Osteoblast (primary cell): ENCODE measurements around the gene IFTAP. TPM values are rescaled to one million over a fixed set of nuclear protein-coding genes. Genes with fewer than 3 reads are reported as not detected.

Experiments used
- DNase-seq: peaks from one replicate; pipeline ENCODE4 v3.0.0; 2011; ENCODE audit warnings: low spot score, mixed read lengths; ENCODE audit not compliant: insufficient read length; ENCODE audit errors: missing footprints
- H2AFZ ChIP-seq: 2 replicates; pipeline ENCODE4 v1.6.0; 2011; ENCODE audit warnings: mild to moderate bottlenecking, low read length
- H3K27ac ChIP-seq: 2 replicates; pipeline ENCODE4 v1.5.1; 2011; ENCODE audit warnings: mild to moderate bottlenecking, low read depth, low read length, moderate library complexity
- H3K27me3 ChIP-seq: 2 replicates; pipeline ENCODE4 v1.6.0; 2012; ENCODE audit warnings: mild to moderate bottlenecking, control low read depth, inconsistent platforms, low read length, moderate library complexity; ENCODE audit not compliant: insufficient read depth
- H3K36me3 ChIP-seq: 2 replicates; pipeline ENCODE4 v1.5.1; 2011; ENCODE audit warnings: mild to moderate bottlenecking, low read length, control low read depth, moderate library complexity; ENCODE audit not compliant: insufficient read depth
- H3K4me1 ChIP-seq: 2 replicates; pipeline ENCODE4 v1.5.1; 2011; ENCODE audit warnings: mild to moderate bottlenecking, low read length, control low read depth, moderate library complexity; ENCODE audit not compliant: insufficient read depth
- H3K4me2 ChIP-seq: 2 replicates; pipeline ENCODE4 v1.6.0; 2011; ENCODE audit warnings: mild to moderate bottlenecking, low read length; ENCODE audit not compliant: insufficient read depth
- H3K4me3 ChIP-seq: fragments of 200-600 bp; sonication (generic); 3 replicates; pipeline ENCODE4 v1.5.1; 2012; ENCODE audit warnings: mild to moderate bottlenecking, low read length, inconsistent platforms; ENCODE audit not compliant: insufficient read depth
- H3K79me2 ChIP-seq: 2 replicates; pipeline ENCODE4 v1.6.0; 2012; ENCODE audit warnings: mild to moderate bottlenecking, low read length, control low read depth, inconsistent platforms; ENCODE audit not compliant: insufficient read depth
- H3K9me3 ChIP-seq: 2 replicates; pipeline ENCODE4 v1.5.1; 2011; ENCODE audit warnings: low read depth, low read length, control low read depth
- H4K20me1 ChIP-seq: 2 replicates; pipeline ENCODE4 v1.6.0; 2012; ENCODE audit warnings: mild to moderate bottlenecking, low read length, control low read depth; ENCODE audit not compliant: insufficient read depth
- total RNA-seq: library from RNA; depleted of rRNA; stranded (reverse); fragments of >200 nt; gene quantifications from 2 replicates; pipeline ENCODE4 v1.2.3, GENCODE V29; 2012
- TF ChIP-seq, protein P1 (sequence below): IDR thresholded peaks from 2 replicates; pipeline ENCODE4 v1.5.1; 2011; ENCODE audit warnings: mild to moderate bottlenecking, low read depth, low read length, moderate library complexity; ENCODE audit errors: extremely low read depth

IFTAP gene
- total RNA-seq, 1 donor: 33.7 TPM

DNA sequence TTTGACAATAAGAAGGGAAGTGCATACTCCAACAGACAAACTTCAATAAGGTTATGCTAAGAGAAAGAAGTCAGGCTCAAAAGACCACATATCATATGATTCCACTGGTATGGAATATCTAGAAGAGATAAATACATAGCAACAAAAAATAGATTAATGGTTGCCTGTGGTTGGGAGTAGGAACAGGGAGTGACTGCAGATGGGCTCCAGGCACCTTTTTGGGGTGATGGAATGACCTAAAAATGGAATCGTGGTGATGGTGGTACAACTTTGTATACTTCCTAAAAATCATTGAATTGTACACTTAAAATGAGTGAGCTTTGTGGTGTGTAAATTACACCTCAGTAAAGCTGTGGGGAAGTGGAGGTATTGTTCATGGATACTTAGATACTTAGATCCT lies 32.7 kb downstream of the IFTAP start:
- no peaks in the 10 kb centered on the region for H4K20me1 ChIP-seq
- H3K79me2 ChIP-seq: no peaks in the 10 kb centered on the region
- peaks cover 4% of the 10 kb centered on the region for H3K4me1 ChIP-seq
- TF ChIP-seq, protein P1, sequence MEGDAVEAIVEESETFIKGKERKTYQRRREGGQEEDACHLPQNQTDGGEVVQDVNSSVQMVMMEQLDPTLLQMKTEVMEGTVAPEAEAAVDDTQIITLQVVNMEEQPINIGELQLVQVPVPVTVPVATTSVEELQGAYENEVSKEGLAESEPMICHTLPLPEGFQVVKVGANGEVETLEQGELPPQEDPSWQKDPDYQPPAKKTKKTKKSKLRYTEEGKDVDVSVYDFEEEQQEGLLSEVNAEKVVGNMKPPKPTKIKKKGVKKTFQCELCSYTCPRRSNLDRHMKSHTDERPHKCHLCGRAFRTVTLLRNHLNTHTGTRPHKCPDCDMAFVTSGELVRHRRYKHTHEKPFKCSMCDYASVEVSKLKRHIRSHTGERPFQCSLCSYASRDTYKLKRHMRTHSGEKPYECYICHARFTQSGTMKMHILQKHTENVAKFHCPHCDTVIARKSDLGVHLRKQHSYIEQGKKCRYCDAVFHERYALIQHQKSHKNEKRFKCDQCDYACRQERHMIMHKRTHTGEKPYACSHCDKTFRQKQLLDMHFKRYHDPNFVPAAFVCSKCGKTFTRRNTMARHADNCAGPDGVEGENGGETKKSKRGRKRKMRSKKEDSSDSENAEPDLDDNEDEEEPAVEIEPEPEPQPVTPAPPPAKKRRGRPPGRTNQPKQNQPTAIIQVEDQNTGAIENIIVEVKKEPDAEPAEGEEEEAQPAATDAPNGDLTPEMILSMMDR: no peak
- H3K4me2 ChIP-seq: no peak overlapping the region
- no peaks in the 10 kb centered on the region for H3K27me3 ChIP-seq
- no peak overlapping the region for H3K4me3 ChIP-seq
- no peaks in the 10 kb centered on the region for H3K9me3 ChIP-seq
- no peak overlapping the region for H3K27ac ChIP-seq
- no peaks in the 10 kb centered on the region for H3K36me3 ChIP-seq
- H2AFZ ChIP-seq: no peak overlapping the region
- DNase-seq: no peak

DNA sequence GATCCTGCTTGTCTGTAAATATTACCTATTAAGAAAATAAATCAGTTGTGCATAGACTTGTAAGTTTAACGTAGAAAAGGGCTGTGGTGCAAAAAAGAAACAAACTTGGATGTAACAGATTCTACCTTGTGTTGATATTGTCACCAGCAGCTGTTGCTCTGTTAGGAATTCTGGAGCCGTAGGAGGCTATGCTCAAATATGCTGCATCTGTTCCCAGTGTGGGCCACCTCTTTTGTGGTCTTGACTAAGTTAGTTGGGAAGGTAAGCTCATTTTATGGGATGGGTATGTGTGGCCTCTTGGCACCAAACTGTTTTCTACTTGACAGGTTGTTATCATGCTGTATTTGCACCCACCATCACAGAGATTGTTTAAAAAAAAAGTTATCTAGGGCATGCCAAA lies 33.2 kb downstream of the IFTAP start:
- Histone ChIP-seq H3K4me2 (no peak overlapping the region), H3K4me3 (no peak overlapping the region), H3K27me3 (no peaks in the 10 kb centered on the region), H3K4me1 (peaks cover 4% of the 10 kb centered on the region), H3K9me3 (no peaks in the 10 kb centered on the region), H4K20me1 (no peaks in the 10 kb centered on the region), H3K36me3 (no peaks in the 10 kb centered on the region), H3K79me2 (no peaks in the 10 kb centered on the region), H2AFZ (no peak overlapping the region), H3K27ac (no peak overlapping the region)
- TF ChIP-seq, protein P1: no peak
- no peak for DNase-seq

DNA sequence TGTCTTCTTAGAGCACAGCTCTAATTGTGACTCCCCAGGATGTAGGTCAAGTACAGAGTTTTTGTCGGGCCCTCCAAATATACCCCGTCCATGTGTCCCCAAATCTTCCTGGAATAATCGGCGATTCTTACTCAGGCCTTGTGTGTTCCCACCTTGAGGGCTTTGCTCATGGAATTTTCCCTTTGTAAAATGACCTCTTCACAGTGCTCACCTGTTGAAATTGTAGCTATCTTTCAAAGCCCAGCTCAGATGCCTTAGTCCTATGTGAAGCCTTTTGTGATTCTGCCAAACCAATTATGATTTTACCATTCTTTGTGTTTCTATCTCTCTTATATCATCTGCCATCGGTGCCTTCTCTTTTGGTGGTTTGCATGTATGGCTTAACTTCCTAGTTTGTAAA lies 33.8 kb downstream of the IFTAP start:
- TF ChIP-seq, protein P1: no peak
- Histone ChIP-seq H3K4me2 (no peak overlapping the region), H3K27me3 (no peaks in the 10 kb centered on the region), H3K4me3 (no peak overlapping the region), H3K9me3 (no peaks in the 10 kb centered on the region), H3K4me1 (peaks cover 4% of the 10 kb centered on the region), H3K79me2 (no peaks in the 10 kb centered on the region), H4K20me1 (no peaks in the 10 kb centered on the region), H2AFZ (no peak overlapping the region), H3K27ac (no peak overlapping the region), H3K36me3 (no peaks in the 10 kb centered on the region)
- no peak for DNase-seq

DNA sequence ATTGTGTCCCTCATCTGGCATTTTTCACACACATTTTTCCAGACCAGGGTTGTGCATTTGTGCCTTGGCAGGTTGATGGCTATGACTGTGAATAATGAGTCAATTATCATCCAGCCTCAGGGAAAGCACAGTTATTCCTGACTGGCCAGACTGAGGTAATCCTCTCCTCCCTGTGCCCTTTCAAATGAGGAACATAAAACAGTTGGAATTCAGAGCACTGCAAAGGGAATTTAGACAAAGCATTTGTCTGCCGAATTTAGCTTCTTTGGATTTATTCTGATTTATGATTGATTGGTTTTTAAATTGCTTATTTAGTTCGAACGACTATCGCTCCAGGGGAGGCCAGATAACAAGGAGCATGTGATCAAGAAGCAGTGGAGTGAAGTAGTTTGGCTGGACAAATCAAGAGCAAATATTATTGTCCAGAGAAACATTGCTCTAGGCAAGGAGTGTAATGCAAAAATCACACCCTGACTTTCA lies 34.5 kb downstream of the IFTAP start:
- Histone ChIP-seq H3K9me3 (no peaks in the 10 kb centered on the region), H3K4me2 (no peak overlapping the region)
- DNase-seq: no peak

More for the DNA sequence above, 34.5 kb downstream of the IFTAP start:
- H3K36me3 ChIP-seq: no peaks in the 10 kb centered on the region
- no peak overlapping the region for H3K4me3 ChIP-seq
- H3K4me1 ChIP-seq: peaks cover 4% of the 10 kb centered on the region
- no peaks in the 10 kb centered on the region for H3K79me2 ChIP-seq
- H3K27ac ChIP-seq: no peak overlapping the region
- H4K20me1 ChIP-seq: no peaks in the 10 kb centered on the region
- TF ChIP-seq, protein P1: no peak
- no peak overlapping the region for H2AFZ ChIP-seq
- H3K27me3 ChIP-seq: no peaks in the 10 kb centered on the region
